NCI-H82 treated with DMSO at 0.1 percent for 48 hours (cell line): Measurements from ENCODE around the gene ROBO1.
A peak's percentile ranks its signal among the peaks of the same experiment; 100 is the strongest.
"Not testable (repeated sequence)": the region's sequence is repeated elsewhere in the genome, so short reads cannot be mapped to it uniquely, and the experiment has no call there.

Experiments
- DNase-seq: peaks from one replicate; lab custom pipeline; 2025; ENCODE audit not compliant: unreplicated experiment; lab: John Stamatoyannopoulos, UW

Gene ROBO1

GRCh38 chr3:78762121-78762520, 1005.7 kb downstream of the ROBO1 start:
- no peak for DNase-seq

- no peak for DNase-seq
Observed at GRCh38 chr3:78761126-78761525, 1006.7 kb downstream of the ROBO1 start.

- no peak for DNase-seq
Observed at GRCh38 chr3:78757731-78758130, 1010.1 kb downstream of the ROBO1 start.

GRCh38 chr3:78754066-78754743, 1013.6 kb downstream of the ROBO1 start:
- no peak for DNase-seq

GRCh38 chr3:78751266-78751665, 1016.5 kb downstream of the ROBO1 start:
- DNase-seq = no peak

GRCh38 chr3:78750291-78750690, 1017.5 kb downstream of the ROBO1 start:
- DNase-seq = not testable (repeated sequence)

GRCh38 chr3:78749056-78749455, 1018.7 kb downstream of the ROBO1 start:
- DNase-seq = no peak

- no peak for DNase-seq
Observed at GRCh38 chr3:78745847-78746246, 1022.0 kb downstream of the ROBO1 start.

GRCh38 chr3:78742491-78742890, 1025.3 kb downstream of the ROBO1 start:
- no peak for DNase-seq

GRCh38 chr3:78742041-78742440, 1025.8 kb downstream of the ROBO1 start:
- DNase-seq = no peak

GRCh38 chr3:78741066-78741645, 1026.6 kb downstream of the ROBO1 start:
- no peak for DNase-seq

- DNase-seq = no peak
Observed at GRCh38 chr3:78738833-78739232, 1029.0 kb downstream of the ROBO1 start.

GRCh38 chr3:78737988-78738387, 1029.8 kb downstream of the ROBO1 start:
- peak; percentile 77 for DNase-seq

GRCh38 chr3:78736863-78737262, 1030.9 kb downstream of the ROBO1 start:
- DNase-seq = no peak

GRCh38 chr3:78734048-78734637, 1033.7 kb downstream of the ROBO1 start:
- DNase-seq = peak; percentile 27

GRCh38 chr3:78732893-78733292, 1034.9 kb downstream of the ROBO1 start:
- DNase-seq = peak; percentile 83

- DNase-seq = no peak
Observed at GRCh38 chr3:78732471-78732870, 1035.3 kb downstream of the ROBO1 start.

- DNase-seq = peak; percentile 58
Observed at GRCh38 chr3:78729946-78730345, 1037.9 kb downstream of the ROBO1 start.

- DNase-seq = peak; percentile 36
Observed at GRCh38 chr3:78728406-78729145, 1039.2 kb downstream of the ROBO1 start.

GRCh38 chr3:78726545-78726944, 1041.3 kb downstream of the ROBO1 start:
- peak; percentile 85 for DNase-seq

- peak; percentile 83 for DNase-seq
Observed at GRCh38 chr3:78725703-78726246, 1042.0 kb downstream of the ROBO1 start.
